OCI-LY7 (cell line): ENCODE measurements around the gene BACH2.

Experiments used
- CTCF ChIP-seq: fragments of 200-600 bp; sonication (generic); conservative IDR thresholded peaks from 2 replicates; pipeline ENCODE4 v1.5.1; 2014; ENCODE audit warnings: mild to moderate bottlenecking, antibody characterized with exemption, low read length, moderate library complexity, mixed read lengths
- EZH2phosphoT487 ChIP-seq: fragments of 200-600 bp; sonication (generic); IDR thresholded peaks from 2 replicates; pipeline ENCODE4 v1.6.1; 2018; ENCODE audit warnings: low read depth, borderline replicate concordance, mild to moderate bottlenecking, mixed run types, antibody characterized with exemption, low read length, moderate library complexity, mixed read lengths

DNA sequence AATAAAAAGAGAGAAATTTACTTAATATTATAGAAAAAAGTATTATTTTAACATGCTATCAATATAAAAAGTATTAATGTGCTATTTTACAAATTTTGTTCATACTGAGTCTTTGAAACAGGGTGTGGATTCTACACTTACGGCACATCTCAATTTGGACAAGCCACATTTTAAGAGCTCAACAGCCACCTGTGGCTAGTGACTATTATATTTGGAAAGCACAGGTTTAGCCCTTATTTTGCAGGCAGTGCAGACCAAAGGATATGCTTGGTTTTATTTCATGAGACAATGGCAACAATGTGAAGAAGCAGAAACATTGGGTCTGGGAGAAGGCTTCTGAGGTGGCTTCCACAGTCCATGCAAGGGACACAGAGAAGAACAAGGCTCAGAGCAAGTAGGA, 74.6 kb downstream of the BACH2 start:
- TF ChIP-seq CTCF (no peak), EZH2phosphoT487 (no peak)
